Fibroblast of the conjunctiva (primary cell): ENCODE measurements around the gene RIN3.
A peak's percentile ranks its signal among the peaks of the same experiment; 100 is the strongest.

Source experiments
- DNase-seq: peaks from one replicate; pipeline ENCODE4 v3.0.0-alpha.2; 2010; ENCODE audit warnings: low read depth

RIN3 gene

GRCh38 chr14:92597906-92598905, 84.6 kb downstream of the RIN3 start:
- no peak for DNase-seq

GRCh38 chr14:92599811-92600210, 86.2 kb downstream of the RIN3 start:
- DNase-seq: no peak

- peak; percentile 44 for DNase-seq
Measured at GRCh38 chr14:92600318-92601053, 86.9 kb downstream of the RIN3 start.

- DNase-seq: no peak
Measured at GRCh38 chr14:92601131-92601710, 87.6 kb downstream of the RIN3 start.

GRCh38 chr14:92601757-92602417, 88.3 kb downstream of the RIN3 start:
- no peak for DNase-seq

GRCh38 chr14:92603309-92604242, 90.0 kb downstream of the RIN3 start:
- DNase-seq: peak; percentile 37

GRCh38 chr14:92605274-92605940, 91.8 kb downstream of the RIN3 start:
- no peak for DNase-seq

GRCh38 chr14:92607251-92607650, 93.7 kb downstream of the RIN3 start:
- DNase-seq: no peak

- DNase-seq: peak; percentile 89
Measured at GRCh38 chr14:92607702-92608429, 94.3 kb downstream of the RIN3 start.

GRCh38 chr14:92609955-92610354, 96.4 kb downstream of the RIN3 start:
- DNase-seq: no peak

GRCh38 chr14:92610849-92611271, 97.3 kb downstream of the RIN3 start:
- DNase-seq: no peak

GRCh38 chr14:92613008-92613658, 99.6 kb downstream of the RIN3 start:
- DNase-seq: no peak

GRCh38 chr14:92613681-92614260, 100.2 kb downstream of the RIN3 start:
- DNase-seq: no peak

GRCh38 chr14:92615451-92615850, 101.9 kb downstream of the RIN3 start:
- DNase-seq: no peak

- no peak for DNase-seq
Measured at GRCh38 chr14:92616178-92616577, 102.6 kb downstream of the RIN3 start.

- DNase-seq: no peak
Measured at GRCh38 chr14:92617581-92617980, 104.0 kb downstream of the RIN3 start.

GRCh38 chr14:92619671-92620456, 106.3 kb downstream of the RIN3 start:
- DNase-seq: no peak

GRCh38 chr14:92622311-92622710, 108.7 kb downstream of the RIN3 start:
- no peak for DNase-seq
